A375 (cell line): ENCODE data around the gene OR2L2. TPM values are rescaled to one million over a fixed set of nuclear protein-coding genes. Genes with fewer than 3 reads are reported as not detected.

Experiments
- small RNA-seq: library from RNA; depleted of rRNA; stranded (forward); fragments of <200 nt; gene quantifications from one replicate; pipeline ENCODE3, GENCODE V24; 2014
- total RNA-seq: library from RNA; depleted of rRNA; stranded (reverse); fragments of >200 nt; shearing (Covaris generic); gene quantifications from 2 replicates; pipeline ENCODE4 v1.2.3, GENCODE V29; 2014; rRNA removed

OR2L2 gene, protein sequence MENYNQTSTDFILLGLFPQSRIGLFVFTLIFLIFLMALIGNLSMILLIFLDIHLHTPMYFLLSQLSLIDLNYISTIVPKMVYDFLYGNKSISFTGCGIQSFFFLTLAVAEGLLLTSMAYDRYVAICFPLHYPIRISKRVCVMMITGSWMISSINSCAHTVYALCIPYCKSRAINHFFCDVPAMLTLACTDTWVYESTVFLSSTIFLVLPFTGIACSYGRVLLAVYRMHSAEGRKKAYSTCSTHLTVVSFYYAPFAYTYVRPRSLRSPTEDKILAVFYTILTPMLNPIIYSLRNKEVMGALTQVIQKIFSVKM
- total RNA-seq: 0.04 and 0.29 TPM in 2 replicates

DNA sequence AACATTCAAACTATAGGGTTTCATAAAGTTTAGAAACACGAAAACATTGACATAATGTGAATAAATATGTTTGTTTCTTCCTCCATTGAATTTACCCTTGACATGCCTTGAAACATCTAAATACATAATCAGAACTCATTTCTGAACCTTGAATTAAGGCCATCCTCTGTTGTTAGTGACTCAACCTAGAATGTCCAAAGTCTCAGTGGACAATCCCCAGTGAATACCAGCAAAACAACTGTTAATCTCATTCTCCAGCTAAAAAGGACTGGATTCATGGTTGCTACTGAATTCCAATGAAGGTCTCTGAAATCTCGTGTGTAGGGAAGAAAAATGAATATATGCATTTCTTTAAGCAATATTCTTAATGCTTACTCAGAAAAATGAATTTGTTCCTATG, at the start of gene OR2L2:
TSS of gene OR2L2 (plus strand) at position 301 of the 400 bp plus-strand sequence. CDS start 8,198 bp downstream, outside the sequence.

GRCh38 chr1:248013229-248013710, 16.6 kb upstream of the OR2L2 start, which contains the start of gene OR2L5:
TSS of gene OR2L5 (plus strand) at chr1:248013660. CDS start at chr1:248021948, 8,288 bp downstream.

DNA sequence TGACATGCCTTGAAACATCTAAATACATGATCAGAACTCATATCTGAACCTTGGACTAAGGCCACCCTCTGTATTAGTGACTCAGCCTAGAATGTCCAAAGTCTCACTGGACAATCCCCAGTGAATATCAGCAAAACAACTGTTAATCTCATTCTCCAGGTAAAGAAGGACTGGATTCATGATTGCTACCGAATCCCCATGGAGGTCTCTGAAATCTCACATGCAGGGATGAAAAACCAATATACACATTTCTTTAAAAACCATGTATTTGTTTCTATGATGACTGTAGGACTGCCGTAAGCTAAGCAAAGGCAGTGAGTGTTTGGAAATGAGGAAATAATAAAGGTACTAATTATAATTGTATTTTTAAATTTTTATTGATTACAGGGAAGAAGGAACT, 16.7 kb downstream of the OR2L2 start, which contains the start of gene OR2L3:
TSS of gene OR2L3 (plus strand) at position 301 of the 400 bp plus-strand sequence. CDS start 13,846 bp downstream, outside the sequence.

Small RNA genes lying within 50 kb of the gene (small RNA-seq; reads per million reads assigned to genes)
- not detected for gene RF00019

Other genes starting within 250 kb of the OR2L2 start
- not detected in 2 replicates for gene OR14A16, start 206.0 kb upstream of the OR2L2 start, total RNA-seq
- gene OR11L1, start 188.2 kb upstream of the OR2L2 start, total RNA-seq: not detected in 2 replicates
- gene TRIM58, start 172.9 kb upstream of the OR2L2 start, total RNA-seq: 12.9 and 13.2 TPM in 2 replicates
- 0.45 and 2.8 TPM in 2 replicates for gene OR2W3, start 134.5 kb upstream of the OR2L2 start, total RNA-seq
- 0.32 TPM in 1 of 2 replicates, not detected in the other for gene OR2T8, start 109.8 kb upstream of the OR2L2 start, total RNA-seq
- not detected in 2 replicates for gene OR2AJ1, start 105.2 kb upstream of the OR2L2 start, total RNA-seq
- not detected in 2 replicates for gene OR2L8, start 81.2 kb upstream of the OR2L2 start, total RNA-seq
- not detected in 2 replicates for gene OR2AK2, start 64.8 kb upstream of the OR2L2 start, total RNA-seq
- 0.08 TPM in 1 of 2 replicates, not detected in the other for gene OR2L5, start 16.4 kb upstream of the OR2L2 start, total RNA-seq
- not detected in 2 replicates for gene OR2L3, start 16.8 kb downstream of the OR2L2 start, total RNA-seq
- gene OR2L13, start 65.1 kb downstream of the OR2L2 start, total RNA-seq: not detected in 2 replicates
- not detected in 2 replicates for gene OR2M5, start 115.1 kb downstream of the OR2L2 start, total RNA-seq
- not detected in 2 replicates for gene OR2M2, start 144.8 kb downstream of the OR2L2 start, total RNA-seq
- under 0.01 TPM in 1 of 2 replicates, not detected in the other for gene OR2M3, start 167.2 kb downstream of the OR2L2 start, total RNA-seq
- 0.08 TPM in 1 of 2 replicates, not detected in the other for gene OR2M4, start 201.3 kb downstream of the OR2L2 start, total RNA-seq
- 0.32 and 0.91 TPM in 2 replicates for gene OR2T33, start 247.9 kb downstream of the OR2L2 start, total RNA-seq